ENCODE data around the gene MFSD12. TPM values are rescaled to one million over a fixed set of nuclear protein-coding genes. Genes with fewer than 3 reads are reported as not detected.

MFSD12 gene
- total and polyA plus RNA-seq, 2 of the 8 experiments (the other 6 are each of a cell fraction or from before 2014, with no cell fraction given) = 59.6 to 71.3 TPM

DNA sequence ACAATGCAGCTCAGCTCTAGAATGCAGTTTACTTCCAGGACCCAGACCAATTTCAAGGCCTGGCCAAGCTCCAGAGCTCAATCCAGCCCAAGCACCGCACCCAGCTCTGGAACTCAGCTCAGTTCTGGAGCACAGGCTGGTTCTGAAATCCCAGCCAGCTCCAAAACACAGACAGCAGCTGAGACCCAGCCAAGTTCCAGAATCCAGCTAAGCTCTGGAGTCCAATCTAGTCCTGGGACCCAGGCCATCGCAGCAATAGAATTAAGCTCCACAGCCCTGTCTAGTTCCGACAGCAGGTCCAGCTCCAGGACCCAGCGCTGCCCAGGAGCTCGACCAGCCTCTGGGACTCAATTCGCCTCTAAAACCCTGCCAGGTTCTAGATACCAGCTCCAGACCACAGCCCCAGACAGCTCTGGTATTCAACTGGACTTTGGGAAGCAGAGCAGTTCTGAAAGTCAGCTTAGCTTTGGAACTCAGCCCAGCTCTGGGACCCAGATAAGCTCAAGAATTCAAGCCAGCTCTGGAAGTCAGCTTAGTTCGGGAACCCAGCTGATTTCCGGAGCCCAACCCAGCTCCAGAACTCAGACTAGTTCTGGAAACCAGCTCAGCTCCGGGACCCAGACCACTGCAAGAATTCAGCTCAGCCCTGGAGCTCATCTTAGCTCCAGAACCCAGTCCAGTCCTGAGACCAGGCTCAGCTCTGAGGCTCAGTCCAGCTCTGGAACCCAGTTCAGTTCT is 34.7 kb upstream of the MFSD12 start:
- H2BK15ac ChIP-seq (ENCODE audit: low read length) = no peak overlapping the region
- no peak overlapping the region for H2BK120ac ChIP-seq (replicated peaks; ENCODE audit: low read depth, low read length)
- no peak overlapping the region for H3K27ac ChIP-seq (ENCODE audit: low read depth, low read length)
- no peak overlapping the region for H3K9ac ChIP-seq (replicated peaks in 1 of 4; ENCODE audit: extremely low read depth in 1 of 4, low read depth in 3 of 4, low read length in 3 of 4)
- WGBS, 2 experiments (ENCODE audit: extremely low coverage in 1 of 2, insufficient coverage in 1 of 2, insufficient read length in 1 of 2, insufficient replicate concordance in 2 of 2, low coverage in 1 of 2, low lambda C conversion rate in 2 of 2, missing lambda C conversion rate in 1 of 2) = 77% methylated on average over 9 of the region's 9 CpGs; no CpG with 5 or more reads in 1 of the 2 experiments
- H2BK12ac ChIP-seq (ENCODE audit: low read depth, low read length) = no peak overlapping the region
- H3K23me2 ChIP-seq (ENCODE audit: low read depth, low read length) = no peaks in the 10 kb centered on the region
- no peak overlapping the region for H4K8ac ChIP-seq (ENCODE audit: extremely low read depth, insufficient read depth, low read length)
- POLR2A ChIA-PET (ENCODE audit: partially characterized antibody) = interaction anchor here (0.8 to 1.6 kb wide), 4 partner anchors 14 to 109 kb away, joined by 3 read pairs; partner anchors contain the start of gene PIP5K1C
- DNase-seq (ENCODE audit: low read depth in 1 of 2, low spot score in 2 of 2) (no peak), FAIRE-seq (no peak)
- H3K18ac ChIP-seq (ENCODE audit: extremely low read depth, low read length) = no peak overlapping the region
- peaks cover 0 to 2% of the 10 kb centered on the region in 2 experiments for H4K20me1 ChIP-seq (replicated peaks in 1 of 2; ENCODE audit: control insufficient read depth in 1 of 2, insufficient read depth in 2 of 2, low read length in 2 of 2)
- peaks cover 0 to 2% (median 0%) of the 10 kb centered on the region in 4 experiments; a peak in 3 of 7 replicates for H3K27me3 ChIP-seq (replicated peaks in 1 of 4; ENCODE audit: control insufficient read depth in 3 of 4, extremely low read depth in 1 of 4, insufficient read depth in 3 of 4, low read length in 3 of 4)
- CTCF ChIA-PET (ENCODE audit: partially characterized antibody) = interaction anchor here (0.7 to 3.9 kb wide), 26 partner anchors 7 to 214 kb away, joined by 3 to 29 read pairs (median 4); partner anchors contain the start of gene TJP3
- peaks cover 4 to 9% of the 10 kb centered on the region in 2 experiments; a peak in 3 of 4 replicates for H3K9me3 ChIP-seq (ENCODE audit: insufficient read depth in 2 of 2, low read depth in 1 of 2, low read length in 1 of 2)
- H3K4ac ChIP-seq (replicated peaks; ENCODE audit: insufficient read length, low read depth, low read length) = no peak overlapping the region
- H2AK5ac ChIP-seq (ENCODE audit: low read depth, low read length) = no peak overlapping the region
- H3K4me1 ChIP-seq (replicated peaks in 1 of 4; ENCODE audit: control insufficient read depth in 3 of 4, insufficient read depth in 4 of 4, low read length in 3 of 4) = no peaks in the 10 kb centered on the region
- H4K5ac ChIP-seq (ENCODE audit: insufficient read length, low read depth, low read length) = no peak overlapping the region
- H2BK20ac ChIP-seq (ENCODE audit: low read length) = no peak overlapping the region
- no peak overlapping the region for H3K4me2 ChIP-seq (ENCODE audit: insufficient read depth in 1 of 2, low read depth in 2 of 2, low read length in 2 of 2)
- H2AFZ ChIP-seq (ENCODE audit: low read length) = no peak overlapping the region
- H3K56ac ChIP-seq (replicated peaks; ENCODE audit: insufficient read length, low read depth, low read length) = no peak overlapping the region
- H4K91ac ChIP-seq (replicated peaks; ENCODE audit: insufficient read length, low read length) = no peak overlapping the region
- H3K4me3 ChIP-seq (ENCODE audit: extremely low read depth in 1 of 4, insufficient read depth in 2 of 4, low read depth in 3 of 4, low read length in 4 of 4) = no peak overlapping the region
- no peaks in the 10 kb centered on the region for H3K79me2 ChIP-seq (ENCODE audit: control insufficient read depth in 1 of 2, insufficient read depth in 2 of 2, low read length in 2 of 2)
- no peaks in the 10 kb centered on the region for H3K36me3 ChIP-seq (ENCODE audit: control insufficient read depth in 2 of 4, insufficient read depth in 4 of 4, low read length in 3 of 4)
- H3K79me1 ChIP-seq (ENCODE audit: low read depth, low read length) = no peaks in the 10 kb centered on the region; the same call in 1 of the 2 replicates
- no peak overlapping the region for H3K14ac ChIP-seq (ENCODE audit: insufficient read length)
- H3K23ac ChIP-seq (ENCODE audit: insufficient read length) = no peak overlapping the region
- H2BK5ac ChIP-seq (ENCODE audit: low read depth, low read length) = no peak overlapping the region
- TF ChIP-seq CTBP2 (IDR thresholded peaks at IDR 0.05; ENCODE audit: borderline replicate concordance, insufficient read depth, insufficient read length, low read length) (no peak), CHD1 (IDR thresholded peaks at IDR 0.05; ENCODE audit: low read depth, low read length) (no peak), TBP (IDR thresholded peaks at IDR 0.05; ENCODE audit: low read depth, low read length) (no peak), SUZ12 (IDR thresholded peaks at IDR 0.05; ENCODE audit: low read length) (no peak), CHD2 (IDR thresholded peaks at IDR 0.05; ENCODE audit: low read length) (no peak), GTF2F1 (IDR thresholded peaks at IDR 0.05; ENCODE audit: borderline replicate concordance, low read depth, low read length) (no peak)
- TF ChIP-seq, protein P1, sequence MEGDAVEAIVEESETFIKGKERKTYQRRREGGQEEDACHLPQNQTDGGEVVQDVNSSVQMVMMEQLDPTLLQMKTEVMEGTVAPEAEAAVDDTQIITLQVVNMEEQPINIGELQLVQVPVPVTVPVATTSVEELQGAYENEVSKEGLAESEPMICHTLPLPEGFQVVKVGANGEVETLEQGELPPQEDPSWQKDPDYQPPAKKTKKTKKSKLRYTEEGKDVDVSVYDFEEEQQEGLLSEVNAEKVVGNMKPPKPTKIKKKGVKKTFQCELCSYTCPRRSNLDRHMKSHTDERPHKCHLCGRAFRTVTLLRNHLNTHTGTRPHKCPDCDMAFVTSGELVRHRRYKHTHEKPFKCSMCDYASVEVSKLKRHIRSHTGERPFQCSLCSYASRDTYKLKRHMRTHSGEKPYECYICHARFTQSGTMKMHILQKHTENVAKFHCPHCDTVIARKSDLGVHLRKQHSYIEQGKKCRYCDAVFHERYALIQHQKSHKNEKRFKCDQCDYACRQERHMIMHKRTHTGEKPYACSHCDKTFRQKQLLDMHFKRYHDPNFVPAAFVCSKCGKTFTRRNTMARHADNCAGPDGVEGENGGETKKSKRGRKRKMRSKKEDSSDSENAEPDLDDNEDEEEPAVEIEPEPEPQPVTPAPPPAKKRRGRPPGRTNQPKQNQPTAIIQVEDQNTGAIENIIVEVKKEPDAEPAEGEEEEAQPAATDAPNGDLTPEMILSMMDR (IDR thresholded peaks at IDR 0.05; ENCODE audit: control extremely low read depth in 1 of 3, insufficient read depth in 1 of 3, low read depth in 1 of 3, low read length in 3 of 3) = no peak
- TF ChIP-seq, protein P2, sequence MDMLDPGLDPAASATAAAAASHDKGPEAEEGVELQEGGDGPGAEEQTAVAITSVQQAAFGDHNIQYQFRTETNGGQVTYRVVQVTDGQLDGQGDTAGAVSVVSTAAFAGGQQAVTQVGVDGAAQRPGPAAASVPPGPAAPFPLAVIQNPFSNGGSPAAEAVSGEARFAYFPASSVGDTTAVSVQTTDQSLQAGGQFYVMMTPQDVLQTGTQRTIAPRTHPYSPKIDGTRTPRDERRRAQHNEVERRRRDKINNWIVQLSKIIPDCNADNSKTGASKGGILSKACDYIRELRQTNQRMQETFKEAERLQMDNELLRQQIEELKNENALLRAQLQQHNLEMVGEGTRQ (IDR thresholded peaks at IDR 0.05; ENCODE audit: low read length) = no peak

All from H1 (cell line).